Endothelial cell of umbilical vein (primary cell): Measurements from ENCODE around the gene USP7. TPM values are rescaled to one million over a fixed set of nuclear protein-coding genes. Genes with fewer than 3 reads are reported as not detected.

Experiments
- BruUV-seq: library from RNA; stranded (reverse); fragments of 400-500 nt; replicated peaks from 2 replicates; lab custom pipeline; 2021; lab: Mats Ljungman, UMichigan
- CTCF ChIA-PET: fragments of 300-600, 350-600 bp; sonication (Branson Sonifier 250); formaldehyde crosslinking; loops from one replicate; lab custom pipeline; 2021; ENCODE audit warnings: antibody characterized with exemption, inconsistent platforms; lab: Charles Lee
- POLR2A ChIA-PET: fragments of 300-600, 350-600 bp; sonication (Branson Sonifier 250); formaldehyde crosslinking; loops from one replicate; lab custom pipeline; 2021; ENCODE audit warnings: antibody characterized with exemption, inconsistent platforms; lab: Charles Lee
- DNase-seq: peaks from one replicate; pipeline ENCODE4 v3.0.0-alpha.2; 2011; ENCODE audit warnings: low read depth, low spot score
- FAIRE-seq: peaks from 2 replicates; lab custom pipeline; 2011; peaks lifted over from hg19 to GRCh38; lab: Jason Lieb, UNC
- H2AFZ ChIP-seq: 2 replicates; pipeline ENCODE4 v1.6.0; 2012; ENCODE audit warnings: low read depth, low read length, control low read depth, inconsistent platforms
- H3K27ac ChIP-seq: 2 replicates; pipeline ENCODE4 v1.5.1; 2011; ENCODE audit warnings: low read depth, mild to moderate bottlenecking, control low read depth, low read length, moderate library complexity; ENCODE audit not compliant: insufficient read depth
- H3K27me3 ChIP-seq, 2 experiments: 2 replicates each; pipeline versions ENCODE4 v1.6.0 to v1.6.1; 2011; ENCODE audit warnings: low read length in 2 of 2, mixed read lengths in 1 of 2; ENCODE audit not compliant: control insufficient read depth in 2 of 2, insufficient read depth in 2 of 2
- H3K36me3 ChIP-seq, 2 experiments: 2 replicates in 1 of 2; 3 replicates in 1 of 2; pipeline ENCODE4 v1.5.1; 2011; ENCODE audit warnings: low read length in 2 of 2, mild to moderate bottlenecking in 1 of 2, moderate library complexity in 1 of 2; ENCODE audit not compliant: control insufficient read depth in 2 of 2, insufficient read depth in 2 of 2; ENCODE audit errors: extremely low read depth in 1 of 2
- H3K4me1 ChIP-seq: 3 replicates; pipeline ENCODE4 v1.5.1; 2011; ENCODE audit warnings: mild to moderate bottlenecking, low read length; ENCODE audit not compliant: control insufficient read depth, insufficient read depth; ENCODE audit errors: extremely low read depth
- H3K4me2 ChIP-seq: 2 replicates; pipeline ENCODE4 v1.6.1; 2011; ENCODE audit warnings: low read length, control low read depth, mixed read lengths; ENCODE audit not compliant: insufficient read depth
- H3K4me3 ChIP-seq, 3 experiments: fragments of 200-600 bp in 1 of 3; sonication (generic), shearing (Covaris generic) in 1 of 3; replicated peaks in 1 of 3; 2 replicates each; pipeline ENCODE4 v1.5.1; 2011 to 2016; ENCODE audit warnings: control low read depth in 3 of 3, low read length in 3 of 3, mild to moderate bottlenecking in 2 of 3, inconsistent platforms in 1 of 3, low read depth in 1 of 3, moderate library complexity in 1 of 3; ENCODE audit not compliant: insufficient read depth in 1 of 3
- H3K79me2 ChIP-seq: 2 replicates; pipeline ENCODE4 v1.6.0; 2012; ENCODE audit warnings: low read length, inconsistent platforms; ENCODE audit not compliant: control insufficient read depth, insufficient read depth
- H3K9ac ChIP-seq: replicated peaks from 2 replicates; pipeline ENCODE3; 2011; ENCODE audit warnings: low read length, control low read depth; ENCODE audit not compliant: insufficient read depth; ENCODE audit errors: extremely low read depth
- H3K9me1 ChIP-seq: replicated peaks from 3 replicates; pipeline ENCODE4 v1.6.0; 2011; ENCODE audit warnings: mild to moderate bottlenecking, low read length; ENCODE audit not compliant: control insufficient read depth, insufficient read depth; ENCODE audit errors: extremely low read depth
- H3K9me3 ChIP-seq: replicated peaks from 2 replicates; pipeline ENCODE4 v1.5.1; 2012; ENCODE audit warnings: low read length, inconsistent platforms; ENCODE audit not compliant: control insufficient read depth, insufficient read depth
- H4K20me1 ChIP-seq: replicated peaks from 2 replicates; pipeline ENCODE3; 2011; ENCODE audit warnings: mild to moderate bottlenecking, low read length; ENCODE audit not compliant: control insufficient read depth, insufficient read depth; ENCODE audit errors: extremely low read depth
- CTCF ChIP-seq, 2 donors: IDR thresholded peaks; 1 replicate in 1 of 2; 2 replicates in 1 of 2; pipeline ENCODE4 v1.5.1; 2011; ENCODE audit warnings: low read length in 2 of 2, mild to moderate bottlenecking in 2 of 2, moderate library complexity in 2 of 2, control low read depth in 1 of 2, inconsistent platforms in 1 of 2, low read depth in 1 of 2; ENCODE audit not compliant: insufficient read depth in 1 of 2; ENCODE audit errors: extremely low read depth in 1 of 2
- EZH2 ChIP-seq: IDR thresholded peaks from 2 replicates; pipeline ENCODE4 v1.6.1; 2012; ENCODE audit warnings: borderline replicate concordance, low read depth, mild to moderate bottlenecking, moderate library complexity, low read length, inconsistent platforms; ENCODE audit not compliant: severe bottlenecking
- GATA2 ChIP-seq: IDR thresholded peaks from 2 replicates; pipeline ENCODE4 v1.7.0; 2011; ENCODE audit warnings: low read depth, mild to moderate bottlenecking, moderate library complexity, mixed read lengths, low read length; ENCODE audit not compliant: insufficient read length, insufficient read depth
- MAX ChIP-seq: IDR thresholded peaks from 2 replicates; pipeline ENCODE4 v1.6.1; 2011; ENCODE audit not compliant: insufficient read depth, insufficient read length
- MYC ChIP-seq: IDR thresholded peaks from one replicate; pipeline ENCODE4 v1.6.1; 2011; ENCODE audit warnings: mild to moderate bottlenecking, low read depth, low read length
- POLR2AphosphoS5 ChIP-seq: IDR thresholded peaks from 2 replicates; pipeline ENCODE4 v1.6.1; 2012; ENCODE audit warnings: low read depth, mild to moderate bottlenecking, control low read depth, low read length, moderate library complexity; ENCODE audit not compliant: insufficient read depth
- dilution Hi-C: fragments of 300-500 bp; cut with MboI; formaldehyde crosslinking; loops from one replicate; pipeline ENCODE4 v1.15.0; 2019; ENCODE audit warnings: low sequenced_read_pairs; ENCODE audit not compliant: extremely low pct_ligation_motif_present
- intact Hi-C: fragments of 100-400 bp; cut with micrococcal nuclease; formaldehyde crosslinking; loops from one replicate; pipeline ENCODE4 v1.10.0; 2022
- polyA plus RNA-seq, 4 experiments: library from polyadenylated mRNA; depleted of rRNA in 3 of 4; stranded (reverse) in 3 of 4; unstranded in 1 of 4; fragments of >200 nt; gene quantifications; 2 replicates each; pipeline versions ENCODE4 v1.2.1 to v1.2.3, GENCODE V29; 2011 to 2012; ENCODE audit warnings: missing spikeins in 1 of 4
- total RNA-seq: library from RNA; stranded (reverse); gene quantifications from 2 replicates; pipeline ENCODE4 v1.2.3, GENCODE V29; 2021

USP7 gene
- total and polyA plus RNA-seq, 2 donors (not counting 3 experiments of a cell fraction or from before 2014, with no cell fraction given) = 17.7 to 130 TPM

DNA sequence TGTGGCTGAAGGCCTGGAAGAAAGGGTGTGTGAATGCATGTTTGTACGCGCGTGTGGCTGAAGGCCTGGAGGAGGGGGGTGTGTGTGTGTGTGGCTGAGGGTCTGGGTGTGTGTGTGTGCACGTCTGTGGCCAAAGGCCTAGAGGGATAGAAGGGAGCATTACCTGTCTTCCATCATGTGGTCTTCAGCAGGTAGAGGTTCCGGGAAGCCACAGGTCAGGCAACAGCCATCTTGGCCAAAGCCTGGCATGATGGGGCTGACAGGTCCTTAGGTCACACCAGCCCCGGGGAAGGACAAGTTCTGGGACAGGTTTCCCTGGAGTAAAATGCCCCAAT lies 76.3 kb downstream of the USP7 start:
- Histone ChIP-seq H3K4me2 (no peak overlapping the region), H3K79me2 (no peaks in the 10 kb centered on the region), H3K9me1 (no peaks in the 10 kb centered on the region), H3K4me1 (peaks cover 12% of the 10 kb centered on the region), H3K9me3 (no peaks in the 10 kb centered on the region), H2AFZ (no peak overlapping the region), H3K36me3 (peaks cover 3 to 16% of the 10 kb centered on the region in 2 experiments), H3K27me3 (no peaks in the 10 kb centered on the region), H3K4me3 (no peak overlapping the region), H3K9ac (no peak overlapping the region), H4K20me1 (no peaks in the 10 kb centered on the region), H3K27ac (no peak overlapping the region)
- BruUV-seq = no TSS peak
- POLR2A ChIA-PET = no interaction called here
- DNase-seq (no peak), FAIRE-seq (no peak)
- TF ChIP-seq POLR2AphosphoS5 (no peak), GATA2 (no peak), MAX (no peak), MYC (no peak), CTCF (IDR thresholded peaks at IDR 0.05; ENCODE audit: extremely low read depth in 1 of 2, insufficient read depth in 1 of 2, low read depth in 1 of 2, low read length in 2 of 2) (no peak), EZH2 (no peak)
- CTCF ChIA-PET = interaction anchor here (5.2 kb wide), 1 partner anchor 122 kb away, joined by 23 read pairs; no protein-coding TSS in a partner anchor
- dilution Hi-C loops = no loop called here
- intact Hi-C loops = loop anchor here (5.0 kb wide), 1 partner anchor 120 kb away; no protein-coding TSS in a partner anchor
